Natural killer cell (primary cell): Measurements from ENCODE around the gene FAM13B. TPM values are rescaled to one million over a fixed set of nuclear protein-coding genes. Genes with fewer than 3 reads are reported as not detected.

Experiments
- ATAC-seq, 3 donors: fragments of 150-1000 bp in 2 of 3; fragments of 200-7000 bp in 1 of 3; cut with Tn5 transposase; 1 replicate in 1 of 3; 2 replicates in 2 of 3; pipeline ENCODE4 v1.10.0; 2021; ENCODE audit warnings: mild to moderate bottlenecking in 2 of 3, moderate library complexity in 2 of 3
- DNase-seq, 2 donors: peaks; one replicate each; pipeline versions ENCODE4 v3.0.0 to v3.0.0-alpha.2; 2013 to 2021; ENCODE audit warnings: mixed read lengths in 1 of 2
- H3K27ac ChIP-seq: one replicate; pipeline ENCODE4 v1.5.1; 2013; ENCODE audit warnings: mild to moderate bottlenecking, low read length
- H3K27me3 ChIP-seq: one replicate; pipeline ENCODE4 v1.6.1; 2013; ENCODE audit warnings: low read length; ENCODE audit not compliant: control insufficient read depth, insufficient read depth
- H3K36me3 ChIP-seq: one replicate; pipeline ENCODE4 v1.6.1; 2013; ENCODE audit warnings: low read length; ENCODE audit not compliant: control insufficient read depth, insufficient read depth
- H3K4me1 ChIP-seq: one replicate; pipeline ENCODE4 v1.6.1; 2013; ENCODE audit warnings: low read length; ENCODE audit not compliant: control insufficient read depth, insufficient read depth
- H3K4me3 ChIP-seq: one replicate; pipeline ENCODE4 v1.5.1; 2013; ENCODE audit warnings: low read length
- H3K9me3 ChIP-seq: one replicate; pipeline ENCODE4 v1.6.1; 2013; ENCODE audit warnings: low read length; ENCODE audit not compliant: control insufficient read depth, insufficient read depth
- H3K27ac Mint-ChIP-seq, 2 donors: one replicate each; pipeline ENCODE4 v1.8.0; 2022; ENCODE audit warnings: mild to moderate bottlenecking in 2 of 2, mixed read lengths in 2 of 2, moderate library complexity in 1 of 2
- H3K27me3 Mint-ChIP-seq, 2 donors: one replicate each; pipeline ENCODE4 v1.8.0; 2022; ENCODE audit warnings: low read depth in 2 of 2, mixed read lengths in 2 of 2
- H3K36me3 Mint-ChIP-seq: one replicate; pipeline ENCODE4 v1.8.0; 2022; ENCODE audit warnings: mixed read lengths
- H3K4me1 Mint-ChIP-seq, 2 donors: one replicate each; pipeline ENCODE4 v1.8.0; 2022; ENCODE audit warnings: mixed read lengths in 2 of 2
- H3K4me3 Mint-ChIP-seq: one replicate; pipeline ENCODE4 v1.8.0; 2022; ENCODE audit warnings: mild to moderate bottlenecking, moderate library complexity, mixed read lengths
- H3K9me3 Mint-ChIP-seq, 2 donors: one replicate each; pipeline ENCODE4 v1.8.0; 2022; ENCODE audit warnings: mixed read lengths in 2 of 2
- CTCF ChIP-seq: fragments of 200-600 bp; IDR thresholded peaks from one replicate; pipeline ENCODE4 v1.8.0; 2022; ENCODE audit warnings: antibody characterized with exemption
- WGBS: methylation state at CpG from one replicate; pipeline ENCODE4 v1.1.7; 2013; ENCODE audit warnings: missing lambda C conversion rate; ENCODE audit not compliant: insufficient coverage; 5-methylcytosine and 5-hydroxymethylcytosine counted together
- intact Hi-C: fragments of 100-400 bp; cut with micrococcal nuclease; formaldehyde crosslinking; loops from one replicate; pipeline ENCODE4 v1.14.2; 2022
- total RNA-seq, 4 donors: library from RNA; stranded (reverse); fragments of 120-200 nt in 1 of 4; gene quantifications; one replicate each; pipeline versions ENCODE4 v1.2.3 to v1.2.4, GENCODE V29; 2013 to 2022

The FAM13B gene
- total RNA-seq, 3 donors from 2014 or later (not counting 1 experiment from before 2014, with no cell fraction given) = 58.8 to 74.4 (median 67.4) TPM

GRCh38 chr5:137995077-137995748 is 37.7 kb downstream of the FAM13B start:
- peak in 2 of 3 donors; percentile 29 to 63 for ATAC-seq
- peaks cover 8% of the 10 kb centered on the region for H3K9me3 ChIP-seq
- H3K27me3 ChIP-seq = no peaks in the 10 kb centered on the region
- peak overlapping the region; percentile 49 to 50 for H3K27ac Mint-ChIP-seq
- no peak for TF ChIP-seq CTCF
- DNase-seq = no peak
- no peaks in the 10 kb centered on the region for H3K9me3 Mint-ChIP-seq
- intact Hi-C loops = no loop called here
- H3K27ac ChIP-seq = no peak overlapping the region
- H3K36me3 Mint-ChIP-seq = no peaks in the 10 kb centered on the region
- H3K36me3 ChIP-seq = peaks cover 18% of the 10 kb centered on the region
- no peaks in the 10 kb centered on the region for H3K27me3 Mint-ChIP-seq
- peaks cover 3% of the 10 kb centered on the region for H3K4me1 ChIP-seq
- no peak overlapping the region for H3K4me3 Mint-ChIP-seq
- H3K4me1 Mint-ChIP-seq = peaks cover 46 to 54% of the 10 kb centered on the region in 2 donors
- H3K4me3 ChIP-seq = no peak overlapping the region
- 44% methylated on average over 1 of the region's 2 CpGs for WGBS

- Mint-ChIP-seq H3K27me3 (no peaks in the 10 kb centered on the region), H3K4me3 (no peak overlapping the region), H3K27ac (peak overlapping the region; percentile 49 to 50), H3K9me3 (no peaks in the 10 kb centered on the region), H3K36me3 (no peaks in the 10 kb centered on the region), H3K4me1 (peaks cover 47 to 53% of the 10 kb centered on the region in 2 donors)
- WGBS = 86% methylated on average over 2 of the region's 2 CpGs
- no peak for DNase-seq
- intact Hi-C loops = no loop called here
- Histone ChIP-seq H3K4me3 (no peak overlapping the region), H3K27ac (no peak overlapping the region), H3K36me3 (peaks cover 13% of the 10 kb centered on the region), H3K27me3 (no peaks in the 10 kb centered on the region), H3K9me3 (peaks cover 8% of the 10 kb centered on the region), H3K4me1 (peaks cover 3% of the 10 kb centered on the region)
- no peak for ATAC-seq
- TF ChIP-seq CTCF = no peak
These were observed 38.3 kb downstream of the FAM13B start for GRCh38 chr5:137994556-137994955.

GRCh38 chr5:137989419-137989818 is 43.5 kb downstream of the FAM13B start:
- H3K36me3 ChIP-seq = peaks cover 21% of the 10 kb centered on the region

More at GRCh38 chr5:137989419-137989818, 43.5 kb downstream of the FAM13B start:
- no peak overlapping the region for H3K4me3 Mint-ChIP-seq
- DNase-seq = no peak
- intact Hi-C loops = no loop called here
- H3K9me3 Mint-ChIP-seq = no peaks in the 10 kb centered on the region
- peak overlapping the region in 1 of 2 donors; percentile 61 for H3K27ac Mint-ChIP-seq
- WGBS = 97% methylated on average over 4 of the region's 5 CpGs
- H3K9me3 ChIP-seq = no peaks in the 10 kb centered on the region
- no peak overlapping the region for H3K4me3 ChIP-seq
- H3K4me1 ChIP-seq = no peaks in the 10 kb centered on the region
- no peaks in the 10 kb centered on the region for H3K27me3 ChIP-seq
- H3K4me1 Mint-ChIP-seq = peaks cover 29 to 31% of the 10 kb centered on the region in 2 donors
- H3K36me3 Mint-ChIP-seq = no peaks in the 10 kb centered on the region
- TF ChIP-seq CTCF = no peak
- no peak overlapping the region for H3K27ac ChIP-seq
- no peaks in the 10 kb centered on the region for H3K27me3 Mint-ChIP-seq
- ATAC-seq = no peak
